ENCODE data around the gene TIPRL.

GRCh38 chr1:168218658-168219057 lies 39.9 kb downstream of the TIPRL start:
- TF ChIP-seq CTCF (IDR thresholded peaks at IDR 0.05), result no peak
- no peak for TF ChIP-seq POLR2A (IDR thresholded peaks at IDR 0.05)

Data from heart left ventricle (tissue), 13 donors.